Caco-2 (cell line): ENCODE results near the gene ULK1. TPM values are rescaled to one million over a fixed set of nuclear protein-coding genes. Genes with fewer than 3 reads are reported as not detected.

Source experiments
- BruUV-seq: library from RNA; stranded (reverse); fragments of 400-500 nt; replicated peaks from 2 replicates; lab custom pipeline; 2021; lab: Mats Ljungman, UMichigan
- CTCF ChIA-PET: fragments of 300-600 bp; sonication (Branson Sonifier 250); formaldehyde crosslinking; loops from one replicate; lab custom pipeline; 2022; ENCODE audit warnings: antibody characterized with exemption; lab: Charles Lee
- POLR2A ChIA-PET: fragments of 300-600 bp; sonication (Branson Sonifier 250); formaldehyde crosslinking; loops from one replicate; lab custom pipeline; 2022; ENCODE audit warnings: antibody characterized with exemption; lab: Charles Lee
- DNase-seq, 2 experiments: peaks; one replicate each; pipeline versions ENCODE4 v3.0.0 to v3.0.0-alpha.2; 2020 to 2022
- H3K27me3 ChIP-seq: replicated peaks from 2 replicates; pipeline ENCODE4 v1.6.0; 2011; ENCODE audit warnings: low read length; ENCODE audit not compliant: control insufficient read depth, insufficient read depth
- H3K36me3 ChIP-seq: 2 replicates; pipeline ENCODE4 v1.5.1; 2011; ENCODE audit warnings: low read length; ENCODE audit not compliant: control insufficient read depth, insufficient read depth
- H3K4me1 ChIP-seq: fragments of 250-450 bp; sonication (Bioruptor Pico); 2 replicates; pipeline ENCODE4 v1.5.1; 2020; ENCODE audit warnings: mild to moderate bottlenecking
- H3K4me3 ChIP-seq: 2 replicates; pipeline ENCODE4 v1.5.1; 2011; ENCODE audit warnings: low read depth, mild to moderate bottlenecking, control low read depth, low read length
- H3K9me3 ChIP-seq: fragments of 250-450 bp; sonication (Bioruptor Pico); 2 replicates; pipeline ENCODE4 v1.5.1; 2020; ENCODE audit warnings: mild to moderate bottlenecking, moderate library complexity
- H3K27ac Mint-ChIP-seq: one replicate; pipeline ENCODE4 v1.8.0; 2022; ENCODE audit warnings: mixed read lengths; ENCODE audit not compliant: unreplicated experiment
- H3K27me3 Mint-ChIP-seq: one replicate; pipeline ENCODE4 v1.8.0; 2022; ENCODE audit warnings: mixed read lengths; ENCODE audit not compliant: insufficient read depth, unreplicated experiment
- H3K36me3 Mint-ChIP-seq: one replicate; pipeline ENCODE4 v1.8.0; 2022; ENCODE audit warnings: mild to moderate bottlenecking, mixed read lengths; ENCODE audit not compliant: insufficient read depth, unreplicated experiment
- H3K4me1 Mint-ChIP-seq: one replicate; pipeline ENCODE4 v1.8.0; 2022; ENCODE audit warnings: low read depth, mixed read lengths; ENCODE audit not compliant: unreplicated experiment
- H3K4me3 Mint-ChIP-seq: one replicate; pipeline ENCODE4 v1.8.0; 2022; ENCODE audit warnings: mild to moderate bottlenecking, moderate library complexity, mixed read lengths; ENCODE audit not compliant: unreplicated experiment
- H3K9me3 Mint-ChIP-seq: one replicate; pipeline ENCODE4 v1.8.0; 2022; ENCODE audit warnings: mixed read lengths; ENCODE audit not compliant: unreplicated experiment
- intact Hi-C: fragments of 100-400 bp; cut with micrococcal nuclease; formaldehyde crosslinking; loops from one replicate; pipeline ENCODE4 v1.10.0; 2022; ENCODE audit not compliant: unreplicated experiment
- total RNA-seq: library from RNA; stranded (reverse); gene quantifications from 2 replicates; pipeline ENCODE4 v1.2.3, GENCODE V29; 2022
- TF ChIP-seq, protein P1 (sequence below), 2 experiments: fragments of 200-600 bp in 1 of 2; IDR thresholded peaks; 1 replicate in 1 of 2; 2 replicates in 1 of 2; pipeline versions ENCODE4 v1.5.1 to v1.8.0; 2011 to 2022; ENCODE audit warnings: antibody characterized with exemption in 1 of 2, control low read depth in 1 of 2, inconsistent platforms in 1 of 2, low read depth in 1 of 2, low read length in 1 of 2, mild to moderate bottlenecking in 1 of 2, moderate library complexity in 1 of 2; ENCODE audit not compliant: insufficient read depth in 1 of 2, severe bottlenecking in 1 of 2, unreplicated experiment in 1 of 2

Gene ULK1
- total RNA-seq, 1 experiment from 2014 or later: 61.1 TPM

DNA sequence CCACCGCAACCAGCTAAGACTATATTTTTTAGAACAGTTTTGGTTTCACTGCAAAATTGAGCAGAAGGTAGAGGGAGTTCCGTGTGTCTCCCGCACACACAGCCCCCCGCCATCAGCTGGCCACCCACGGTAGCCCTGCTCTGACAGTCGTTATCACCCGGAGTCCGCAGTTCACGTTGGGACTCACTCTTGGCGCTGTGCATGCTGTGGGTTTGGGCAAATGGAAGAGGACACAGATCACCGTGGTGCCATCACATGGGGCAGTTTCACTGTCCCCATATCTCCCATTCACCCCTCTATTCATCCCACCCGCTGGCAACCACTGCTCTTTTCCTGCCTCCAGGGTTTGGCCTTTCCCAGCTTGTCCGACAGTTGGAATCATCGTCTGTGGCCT, 31.8 kb upstream of the ULK1 start:
- no peaks in the 10 kb centered on the region for H3K9me3 ChIP-seq
- no peaks in the 10 kb centered on the region for H3K27me3 ChIP-seq
- no peaks in the 10 kb centered on the region for H3K9me3 Mint-ChIP-seq
- H3K27me3 Mint-ChIP-seq: no peaks in the 10 kb centered on the region
- peaks cover 41% of the 10 kb centered on the region for H3K4me1 Mint-ChIP-seq
- peaks cover 38% of the 10 kb centered on the region for H3K4me1 ChIP-seq
- H3K4me3 Mint-ChIP-seq: no peak overlapping the region
- no peaks in the 10 kb centered on the region for H3K36me3 ChIP-seq
- DNase-seq: no peak
- no TSS peak for BruUV-seq
- H3K36me3 Mint-ChIP-seq: peaks cover 28% of the 10 kb centered on the region
- ChIA-PET POLR2A (no interaction called here), CTCF (no interaction called here)
- H3K4me3 ChIP-seq: no peak overlapping the region
- TF ChIP-seq, protein P1, sequence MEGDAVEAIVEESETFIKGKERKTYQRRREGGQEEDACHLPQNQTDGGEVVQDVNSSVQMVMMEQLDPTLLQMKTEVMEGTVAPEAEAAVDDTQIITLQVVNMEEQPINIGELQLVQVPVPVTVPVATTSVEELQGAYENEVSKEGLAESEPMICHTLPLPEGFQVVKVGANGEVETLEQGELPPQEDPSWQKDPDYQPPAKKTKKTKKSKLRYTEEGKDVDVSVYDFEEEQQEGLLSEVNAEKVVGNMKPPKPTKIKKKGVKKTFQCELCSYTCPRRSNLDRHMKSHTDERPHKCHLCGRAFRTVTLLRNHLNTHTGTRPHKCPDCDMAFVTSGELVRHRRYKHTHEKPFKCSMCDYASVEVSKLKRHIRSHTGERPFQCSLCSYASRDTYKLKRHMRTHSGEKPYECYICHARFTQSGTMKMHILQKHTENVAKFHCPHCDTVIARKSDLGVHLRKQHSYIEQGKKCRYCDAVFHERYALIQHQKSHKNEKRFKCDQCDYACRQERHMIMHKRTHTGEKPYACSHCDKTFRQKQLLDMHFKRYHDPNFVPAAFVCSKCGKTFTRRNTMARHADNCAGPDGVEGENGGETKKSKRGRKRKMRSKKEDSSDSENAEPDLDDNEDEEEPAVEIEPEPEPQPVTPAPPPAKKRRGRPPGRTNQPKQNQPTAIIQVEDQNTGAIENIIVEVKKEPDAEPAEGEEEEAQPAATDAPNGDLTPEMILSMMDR (IDR thresholded peaks at IDR 0.05; ENCODE audit: insufficient read depth in 1 of 2, low read depth in 1 of 2, low read length in 1 of 2, severe bottlenecking in 1 of 2, unreplicated experiment in 1 of 2): no peak
- intact Hi-C loops: loop anchor here (5.0 kb wide), 1 partner anchor 65 kb away; the partner anchor contains the start of gene PUS1
- peak overlapping the region; percentile 100 for H3K27ac Mint-ChIP-seq

DNA sequence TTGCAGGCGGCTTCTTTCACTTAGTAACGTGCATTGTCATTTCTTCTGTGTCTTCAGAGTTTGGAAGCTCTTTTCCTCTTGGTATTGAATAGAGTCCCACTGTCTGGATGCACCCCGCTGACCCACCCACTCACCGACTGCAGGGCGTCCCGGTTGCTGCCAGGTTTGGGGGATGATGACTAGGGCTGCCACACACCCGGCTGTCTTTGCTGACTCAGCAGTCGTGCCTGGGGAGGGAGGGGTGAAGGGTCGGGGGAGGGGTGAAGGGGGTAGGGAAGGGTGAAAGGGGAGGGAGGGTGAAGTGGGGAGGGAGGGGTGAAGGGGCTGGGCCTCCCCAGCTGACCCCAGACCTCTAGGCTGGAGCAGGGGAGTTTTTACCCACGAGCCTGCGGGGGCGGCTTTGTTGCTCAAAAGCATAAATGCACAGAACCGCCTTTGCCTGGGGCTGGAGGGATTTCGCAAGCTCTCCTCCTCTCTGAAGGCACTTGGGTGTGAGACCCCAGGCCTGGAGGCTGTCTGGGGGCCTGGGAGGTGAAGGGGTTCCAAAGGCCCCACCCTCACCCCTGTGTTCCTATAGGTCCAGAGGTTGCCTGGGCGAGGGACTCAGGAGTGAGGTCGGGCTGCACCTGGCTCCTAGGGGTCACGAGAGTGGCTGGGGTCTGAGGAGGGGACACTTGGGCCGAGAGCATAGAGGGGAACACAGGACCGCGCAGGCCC, 31.3 kb upstream of the ULK1 start:
- CTCF ChIA-PET: no interaction called here
- Histone ChIP-seq H3K4me1 (peaks cover 38% of the 10 kb centered on the region), H3K4me3 (no peak overlapping the region), H3K27me3 (no peaks in the 10 kb centered on the region), H3K36me3 (no peaks in the 10 kb centered on the region), H3K9me3 (no peaks in the 10 kb centered on the region)
- no TSS peak for BruUV-seq
- peaks cover 39% of the 10 kb centered on the region for H3K4me1 Mint-ChIP-seq
- TF ChIP-seq, protein P1 (IDR thresholded peaks at IDR 0.05; ENCODE audit: insufficient read depth in 1 of 2, low read depth in 1 of 2, low read length in 1 of 2, severe bottlenecking in 1 of 2, unreplicated experiment in 1 of 2): no peak
- peak overlapping the region; percentile 100 for H3K27ac Mint-ChIP-seq
- POLR2A ChIA-PET: no interaction called here
- peaks cover 23% of the 10 kb centered on the region for H3K36me3 Mint-ChIP-seq
- H3K9me3 Mint-ChIP-seq: no peaks in the 10 kb centered on the region
- no peak overlapping the region for H3K4me3 Mint-ChIP-seq
- H3K27me3 Mint-ChIP-seq: no peaks in the 10 kb centered on the region
- intact Hi-C loops: loop anchor here (5.0 kb wide), 1 partner anchor 64 kb away; the partner anchor contains the start of gene PUS1
- DNase-seq: peak in 1 of 2 experiments; percentile 49

DNA sequence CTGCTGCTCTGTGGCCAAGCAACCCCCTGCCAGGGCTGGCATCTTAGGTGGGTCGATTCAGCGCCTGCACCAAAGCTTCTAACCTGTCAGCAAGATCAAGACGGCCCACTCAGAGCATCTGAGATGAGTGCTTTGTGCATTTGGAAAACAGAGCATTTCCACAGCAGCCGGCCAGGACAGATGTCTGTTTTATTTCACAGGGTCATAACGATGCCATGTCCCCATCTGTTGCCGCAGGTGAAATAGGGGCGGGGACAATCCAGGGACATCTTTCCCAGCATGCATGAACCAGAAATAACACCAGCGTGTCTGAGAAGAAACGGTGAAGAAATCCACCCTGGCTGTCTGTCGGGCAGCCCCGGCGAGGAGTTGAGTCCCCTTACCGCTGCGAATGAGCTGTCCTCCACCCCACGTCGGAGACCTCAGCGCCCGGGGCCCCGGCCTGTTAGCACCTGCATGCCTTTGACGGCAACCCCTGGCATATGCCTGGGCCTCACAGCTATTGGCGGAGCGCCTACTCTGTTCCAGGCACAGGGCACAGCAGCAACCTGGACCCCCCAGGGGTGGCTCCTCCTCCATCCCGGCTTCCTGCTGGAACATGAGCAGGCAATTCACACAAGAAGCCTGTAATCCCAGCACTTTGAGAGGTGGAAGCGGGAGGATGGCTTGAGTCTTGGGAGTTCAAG, 30.6 kb upstream of the ULK1 start:
- Mint-ChIP-seq H3K27ac (no peak overlapping the region), H3K36me3 (peaks cover 19% of the 10 kb centered on the region), H3K27me3 (no peaks in the 10 kb centered on the region), H3K4me1 (peaks cover 33% of the 10 kb centered on the region), H3K9me3 (no peaks in the 10 kb centered on the region), H3K4me3 (no peak overlapping the region)
- CTCF ChIA-PET: no interaction called here
- H3K4me1 ChIP-seq: peaks cover 38% of the 10 kb centered on the region
- DNase-seq: no peak
- intact Hi-C loops: loop anchor here (5.0 kb wide), 1 partner anchor 63 kb away; the partner anchor contains the start of gene PUS1
- H3K4me3 ChIP-seq: no peak overlapping the region
- no peaks in the 10 kb centered on the region for H3K27me3 ChIP-seq
- H3K36me3 ChIP-seq: no peaks in the 10 kb centered on the region
- POLR2A ChIA-PET: no interaction called here
- H3K9me3 ChIP-seq: no peaks in the 10 kb centered on the region
- no TSS peak for BruUV-seq
- TF ChIP-seq, protein P1 (IDR thresholded peaks at IDR 0.05; ENCODE audit: insufficient read depth in 1 of 2, low read depth in 1 of 2, low read length in 1 of 2, severe bottlenecking in 1 of 2, unreplicated experiment in 1 of 2): no peak
